H1 (cell line): ENCODE data around the gene CRK. TPM values are rescaled to one million over a fixed set of nuclear protein-coding genes. Genes with fewer than 3 reads are reported as not detected.
"Not testable (repeated sequence)": the region's sequence is repeated elsewhere in the genome, so short reads cannot be mapped to it uniquely, and the experiment has no call there.

Source experiments
- CTCF ChIA-PET: fragments of 300-600 bp; sonication (Branson Sonifier 250); formaldehyde crosslinking; loops from one replicate; lab custom pipeline; 2021; ENCODE audit not compliant: partially characterized antibody; lab: Charles Lee
- POLR2A ChIA-PET: fragments of 300-600 bp; sonication (Branson Sonifier 250); formaldehyde crosslinking; loops from one replicate; lab custom pipeline; 2021; ENCODE audit warnings: inconsistent platforms; ENCODE audit not compliant: partially characterized antibody; lab: Charles Lee
- DNase-seq, 2 experiments: peaks; one replicate each; pipeline versions ENCODE4 v3.0.0 to v3.0.0-alpha.2; 2010 to 2022; ENCODE audit warnings: low spot score in 2 of 2, low read depth in 1 of 2, mixed read lengths in 1 of 2
- FAIRE-seq: peaks from 2 replicates; lab custom pipeline; 2011; peaks lifted over from hg19 to GRCh38; lab: Jason Lieb, UNC
- H2AFZ ChIP-seq: 2 replicates; pipeline ENCODE4 v1.8.1; 2012; ENCODE audit warnings: low read length, inconsistent platforms
- H2AK5ac ChIP-seq: 2 replicates; pipeline ENCODE4 v1.6.1; 2013; ENCODE audit warnings: low read depth, low read length
- H2BK120ac ChIP-seq: replicated peaks from 2 replicates; pipeline ENCODE3; 2013; ENCODE audit warnings: low read depth, low read length, inconsistent platforms
- H2BK12ac ChIP-seq: 2 replicates; pipeline ENCODE4 v1.6.1; 2013; ENCODE audit warnings: low read depth, low read length
- H2BK15ac ChIP-seq: 2 replicates; pipeline ENCODE4 v1.6.1; 2013; ENCODE audit warnings: low read length
- H2BK20ac ChIP-seq: 2 replicates; pipeline ENCODE4 v1.6.1; 2013; ENCODE audit warnings: low read length
- H2BK5ac ChIP-seq: 2 replicates; pipeline ENCODE4 v1.6.1; 2013; ENCODE audit warnings: low read depth, low read length
- H3K14ac ChIP-seq: 2 replicates; pipeline ENCODE4 v1.6.1; 2013; ENCODE audit warnings: inconsistent platforms; ENCODE audit not compliant: insufficient read length
- H3K18ac ChIP-seq: 2 replicates; pipeline ENCODE4 v1.6.1; 2013; ENCODE audit warnings: low read length; ENCODE audit errors: extremely low read depth
- H3K23ac ChIP-seq: 2 replicates; pipeline ENCODE4 v1.6.1; 2013; ENCODE audit warnings: inconsistent platforms; ENCODE audit not compliant: insufficient read length
- H3K23me2 ChIP-seq: 2 replicates; pipeline ENCODE4 v1.6.1; 2013; ENCODE audit warnings: low read depth, low read length
- H3K27ac ChIP-seq: 2 replicates; pipeline ENCODE4 v1.6.1; 2011; ENCODE audit warnings: low read depth, low read length, inconsistent platforms
- H3K27me3 ChIP-seq, 4 experiments: replicated peaks in 1 of 4; 1 replicate in 1 of 4; 2 replicates in 3 of 4; pipeline versions ENCODE4 v1.6.1 to v1.8.1; 2011 to 2013; ENCODE audit warnings: low read length in 3 of 4, mild to moderate bottlenecking in 3 of 4, inconsistent platforms in 2 of 4, mixed read lengths in 2 of 4, moderate library complexity in 1 of 4; ENCODE audit not compliant: control insufficient read depth in 3 of 4, insufficient read depth in 3 of 4; ENCODE audit errors: extremely low read depth in 1 of 4
- H3K36me3 ChIP-seq, 4 experiments: 2 replicates each; pipeline versions ENCODE4 v1.6.1 to v1.8.1; 2011 to 2013; ENCODE audit warnings: mild to moderate bottlenecking in 4 of 4, low read length in 3 of 4, moderate library complexity in 2 of 4, control low read depth in 1 of 4, inconsistent platforms in 1 of 4; ENCODE audit not compliant: insufficient read depth in 4 of 4, control insufficient read depth in 2 of 4
- H3K4ac ChIP-seq: replicated peaks from 2 replicates; pipeline ENCODE3; 2013; ENCODE audit warnings: low read length, low read depth, mixed read lengths, inconsistent platforms; ENCODE audit not compliant: insufficient read length
- H3K4me1 ChIP-seq, 4 experiments: replicated peaks in 1 of 4; 1 replicate in 1 of 4; 2 replicates in 3 of 4; pipeline versions ENCODE4 v1.6.1 to v1.8.1; 2011 to 2013; ENCODE audit warnings: low read length in 3 of 4, inconsistent platforms in 2 of 4, mixed read lengths in 1 of 4; ENCODE audit not compliant: insufficient read depth in 4 of 4, control insufficient read depth in 3 of 4
- H3K4me2 ChIP-seq, 2 experiments: 2 replicates each; pipeline versions ENCODE4 v1.6.1 to v1.8.1; 2011 to 2013; ENCODE audit warnings: low read depth in 2 of 2, low read length in 2 of 2, control low read depth in 1 of 2, inconsistent platforms in 1 of 2, mild to moderate bottlenecking in 1 of 2; ENCODE audit not compliant: insufficient read depth in 1 of 2
- H3K4me3 ChIP-seq, 4 experiments: fragments of 200-600, 300-600 bp in 1 of 4; sonication (generic), shearing (Covaris generic), sonication (Bioruptor Twin) in 1 of 4; 2 replicates each; pipeline versions ENCODE4 v1.5.1 to v1.8.1; 2011 to 2016; ENCODE audit warnings: low read length in 4 of 4, low read depth in 3 of 4, control low read depth in 2 of 4, inconsistent platforms in 2 of 4, mild to moderate bottlenecking in 2 of 4, mixed read lengths in 1 of 4, moderate library complexity in 1 of 4; ENCODE audit not compliant: insufficient read depth in 2 of 4; ENCODE audit errors: extremely low read depth in 1 of 4
- H3K56ac ChIP-seq: replicated peaks from 2 replicates; pipeline ENCODE3; 2013; ENCODE audit warnings: low read depth, mild to moderate bottlenecking, mixed read lengths, low read length, inconsistent platforms; ENCODE audit not compliant: insufficient read length
- H3K79me1 ChIP-seq: 2 replicates; pipeline ENCODE4 v1.6.1; 2013; ENCODE audit warnings: low read depth, low read length, control low read depth
- H3K79me2 ChIP-seq, 2 experiments: 2 replicates each; pipeline versions ENCODE4 v1.6.1 to v1.8.1; 2012 to 2013; ENCODE audit warnings: low read length in 2 of 2, mild to moderate bottlenecking in 2 of 2, inconsistent platforms in 1 of 2; ENCODE audit not compliant: insufficient read depth in 2 of 2, control insufficient read depth in 1 of 2
- H3K9ac ChIP-seq, 4 experiments: replicated peaks in 1 of 4; 1 replicate in 1 of 4; 2 replicates in 3 of 4; pipeline versions ENCODE4 v1.6.1 to v1.8.1; 2011 to 2013; ENCODE audit warnings: low read depth in 3 of 4, low read length in 3 of 4, control low read depth in 2 of 4, mild to moderate bottlenecking in 2 of 4, moderate library complexity in 2 of 4, inconsistent platforms in 1 of 4; ENCODE audit errors: extremely low read depth in 1 of 4
- H3K9me3 ChIP-seq, 2 experiments: 2 replicates each; pipeline versions ENCODE4 v1.6.1 to v1.8.1; 2012 to 2013; ENCODE audit warnings: mild to moderate bottlenecking in 2 of 2, moderate library complexity in 2 of 2, control low read depth in 1 of 2, inconsistent platforms in 1 of 2, low read depth in 1 of 2, low read length in 1 of 2, mixed read lengths in 1 of 2; ENCODE audit not compliant: insufficient read depth in 2 of 2
- H4K20me1 ChIP-seq, 2 experiments: replicated peaks in 1 of 2; 2 replicates each; pipeline versions ENCODE3 to v1.8.1; 2011 to 2013; ENCODE audit warnings: inconsistent platforms in 2 of 2, low read length in 2 of 2, mild to moderate bottlenecking in 1 of 2; ENCODE audit not compliant: insufficient read depth in 2 of 2, control insufficient read depth in 1 of 2
- H4K5ac ChIP-seq: 2 replicates; pipeline ENCODE4 v1.6.1; 2013; ENCODE audit warnings: low read length, low read depth, mixed read lengths, inconsistent platforms; ENCODE audit not compliant: insufficient read length
- H4K8ac ChIP-seq: 2 replicates; pipeline ENCODE4 v1.8.0; 2013; ENCODE audit warnings: mild to moderate bottlenecking, moderate library complexity, low read length, inconsistent platforms; ENCODE audit not compliant: insufficient read depth; ENCODE audit errors: extremely low read depth
- H4K91ac ChIP-seq: replicated peaks from 2 replicates; pipeline ENCODE3; 2013; ENCODE audit warnings: low read length, mixed read lengths, inconsistent platforms; ENCODE audit not compliant: insufficient read length
- SP2 ChIP-seq: IDR thresholded peaks from 2 replicates; pipeline ENCODE4 v1.6.1; 2012; ENCODE audit warnings: mild to moderate bottlenecking, low read length, inconsistent platforms
- WGBS, 2 experiments: shearing (Covaris generic) in 1 of 2; methylation state at CpG; one replicate each; pipeline versions ENCODE4 v1.1.6 to v1.1.7; 2013 to 2015; ENCODE audit warnings: low lambda C conversion rate in 2 of 2, mixed read lengths in 2 of 2, inconsistent platforms in 1 of 2, low coverage in 1 of 2, missing lambda C conversion rate in 1 of 2; ENCODE audit not compliant: insufficient replicate concordance in 2 of 2, insufficient coverage in 1 of 2, insufficient read length in 1 of 2; ENCODE audit errors: extremely low coverage in 1 of 2, missing lambda C conversion rate in 1 of 2; 5-methylcytosine and 5-hydroxymethylcytosine counted together
- polyA plus RNA-seq, 7 experiments: library from polyadenylated mRNA; depleted of rRNA in 3 of 7; stranded (reverse) in 5 of 7; unstranded in 2 of 7; fragments of >200 nt in 5 of 7; fragments of 200-250 nt in 2 of 7; gene quantifications; 1 replicate in 5 of 7; 2 replicates in 1 of 7; 4 replicates in 1 of 7; pipeline versions ENCODE4 v1.2.1 to v1.2.3, GENCODE V29; 2011 to 2013; ENCODE audit warnings: missing spikeins in 2 of 7, mixed read lengths in 2 of 7
- total RNA-seq: library from RNA; stranded (reverse); fragmentation: NEBNext Ultra II Directional; extraction: Animal tissue kit (Norgen Biotek cat#: 25700); gene quantifications from 2 replicates; pipeline ENCODE4 v1.2.1, GENCODE V29; 2021

The CRK gene
- total and polyA plus RNA-seq, 2 of the 8 experiments (the other 6 are each of a cell fraction or from before 2014, with no cell fraction given) = 32.8 to 57.1 TPM

DNA sequence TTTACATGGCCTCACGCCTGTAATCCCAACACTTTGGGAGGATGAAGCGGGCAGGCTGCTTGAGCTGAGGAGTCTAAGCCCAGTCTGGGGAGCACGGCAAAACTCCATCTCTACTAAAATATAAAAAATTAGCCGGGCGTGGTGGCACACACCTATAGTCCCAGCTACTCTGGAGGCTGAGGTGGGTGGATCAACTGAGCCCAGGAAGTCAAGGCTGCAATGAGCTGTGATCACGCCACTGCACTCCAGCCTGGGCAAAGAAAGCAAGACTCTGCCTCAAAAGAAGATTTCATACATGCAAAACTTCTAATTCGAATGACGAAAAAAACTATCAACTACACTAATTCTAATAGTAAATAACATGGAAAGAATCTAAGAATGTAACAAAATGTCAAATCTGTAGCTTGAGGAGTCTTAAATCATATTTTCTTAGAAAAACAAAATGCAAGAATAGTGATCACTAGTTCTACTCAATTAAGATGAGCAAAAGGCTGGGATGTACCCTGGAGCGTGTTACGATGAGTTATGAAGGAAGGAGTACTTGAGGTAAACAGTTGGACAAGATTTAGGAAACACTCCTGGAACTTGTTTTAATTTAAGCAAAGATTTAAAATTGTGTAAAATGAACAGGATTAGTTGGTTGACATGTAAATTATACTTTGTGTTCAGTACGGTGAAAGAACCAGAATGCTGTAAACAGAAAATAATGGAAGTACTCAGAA lies 76.7 kb downstream of the CRK start (continued):
- no peak for TF ChIP-seq SP2

DNA sequence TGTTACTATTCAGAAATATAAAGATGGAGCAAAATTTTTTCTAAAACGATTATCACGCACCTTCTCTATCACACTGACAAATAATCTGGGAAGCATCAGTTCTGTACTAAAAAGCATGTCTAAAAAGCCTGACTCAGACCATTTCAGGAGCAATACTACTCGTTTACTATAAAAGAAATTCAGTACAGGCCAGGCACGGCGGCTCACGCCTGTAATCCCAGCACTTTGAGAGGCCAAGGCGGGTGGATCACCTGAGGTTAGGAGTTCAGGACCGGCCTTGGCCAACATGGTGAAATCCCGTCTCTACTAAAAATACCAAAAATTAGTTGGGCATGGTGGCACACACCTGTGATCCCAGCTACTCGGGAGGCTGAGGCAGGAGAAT lies 77.6 kb downstream of the CRK start:
- H2AK5ac ChIP-seq, H3K56ac ChIP-seq, H3K23me2 ChIP-seq, H3K27ac ChIP-seq, H4K91ac ChIP-seq, H3K18ac ChIP-seq, H3K9me3 ChIP-seq, H2BK12ac ChIP-seq, H3K9ac ChIP-seq, H3K23ac ChIP-seq, H3K4me1 ChIP-seq, DNase-seq, FAIRE-seq, H3K14ac ChIP-seq, H3K4me3 ChIP-seq, H2BK5ac ChIP-seq, H4K8ac ChIP-seq, H4K5ac ChIP-seq, H2BK120ac ChIP-seq, H3K79me1 ChIP-seq, H2AFZ ChIP-seq, H3K4ac ChIP-seq, H3K4me2 ChIP-seq, H3K27me3 ChIP-seq, H2BK15ac ChIP-seq, H2BK20ac ChIP-seq: not testable (repeated sequence)
- ChIA-PET CTCF (interaction anchor here (1.0 to 5.3 kb wide), 3 partner anchors 10 to 17 kb away, joined by 3 to 34 read pairs (median 3); no protein-coding TSS in a partner anchor), POLR2A (interaction anchor here (1.2 to 5.9 kb wide), 4 partner anchors 10 to 22 kb away, joined by 4 to 82 read pairs (median 17); partner anchors contain the start of gene YWHAE)
- H4K20me1 ChIP-seq = peaks cover 53 to 64% of the 10 kb centered on the region in 2 experiments
- peaks cover 89 to 99% of the 10 kb centered on the region in 2 experiments for H3K79me2 ChIP-seq
- H3K36me3 ChIP-seq = peaks cover 0 to 12% (median 0%) of the 10 kb centered on the region in 4 experiments; a peak in 3 of 8 replicates
- 95% methylated on average over 10 of the region's 10 CpGs; no CpG with 5 or more reads in 1 of the 2 experiments for WGBS, 2 experiments
